Right atrium auricular region (tissue), 2 donors: ENCODE measurements around the gene TMEM169. TPM values are rescaled to one million over a fixed set of nuclear protein-coding genes. Genes with fewer than 3 reads are reported as not detected.

Source experiments
- DNase-seq: peaks from one replicate; pipeline ENCODE4 v3.0.0-alpha.2; 2019; ENCODE audit warnings: low spot score
- H3K27ac ChIP-seq, 2 donors: fragments of 200-600 bp; sonication (generic); 1 replicate in 1 of 2; 2 replicates in 1 of 2; pipeline ENCODE4 v1.5.1; 2016 to 2019
- H3K27me3 ChIP-seq, 2 donors: fragments of 200-600 bp; sonication (generic); one replicate each; pipeline versions ENCODE4 v1.5.1 to v1.6.0; 2017 to 2019
- H3K36me3 ChIP-seq: fragments of 200-600 bp; sonication (generic); one replicate; pipeline ENCODE4 v1.5.1; 2016
- H3K4me1 ChIP-seq, 2 donors: fragments of 200-600 bp; sonication (generic); one replicate each; pipeline versions ENCODE4 v1.5.1 to v1.6.0; 2017 to 2019
- H3K4me3 ChIP-seq, 2 donors: fragments of 200-600 bp; sonication (generic); 1 replicate in 1 of 2; 2 replicates in 1 of 2; pipeline ENCODE4 v1.5.1; 2017 to 2019; ENCODE audit warnings: mild to moderate bottlenecking in 1 of 2, moderate library complexity in 1 of 2
- H3K9me3 ChIP-seq, 2 donors: fragments of 200-600 bp; sonication (generic); one replicate each; pipeline ENCODE4 v1.5.1; 2019
- total RNA-seq, 2 donors: library from RNA; depleted of rRNA; stranded (reverse); fragments of >200 nt; gene quantifications; one replicate each; pipeline ENCODE4 v1.1.0, GENCODE V29; 2016
- TF ChIP-seq, protein P1 (sequence below), 2 donors: fragments of 200-600 bp; sonication (generic); IDR thresholded peaks; one replicate each; pipeline ENCODE4 v1.5.1; 2019; ENCODE audit warnings: antibody characterized with exemption in 2 of 2

Gene TMEM169
- total RNA-seq, 2 donors from 2014 or later, result 0.26 to 0.94 TPM

DNA sequence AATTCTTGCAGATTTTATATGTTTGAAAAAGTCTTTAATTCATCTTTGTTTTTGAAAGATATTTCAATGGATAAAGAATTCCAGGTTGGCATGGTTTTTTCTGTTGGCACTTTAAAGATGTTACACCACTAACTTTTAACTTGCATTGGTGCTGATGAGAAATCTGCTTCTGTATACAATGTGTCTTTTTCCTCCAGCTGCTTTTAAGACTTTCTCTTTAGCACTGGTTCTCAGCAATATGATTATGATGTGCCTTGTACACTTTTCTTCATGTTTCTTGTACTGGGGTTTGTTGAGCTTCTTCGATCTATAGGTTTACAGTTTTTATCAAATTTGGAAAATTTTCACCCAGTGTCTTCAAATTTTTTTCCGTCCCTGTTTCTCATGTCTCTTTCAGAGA, 29.3 kb upstream of the TMEM169 start:
- Histone ChIP-seq H3K36me3 (no peaks in the 10 kb centered on the region), H3K4me1 (no peaks in the 10 kb centered on the region), H3K9me3 (no peaks in the 10 kb centered on the region), H3K4me3 (no peak overlapping the region), H3K27ac (no peak overlapping the region), H3K27me3 (no peaks in the 10 kb centered on the region)
- no peak for DNase-seq
- TF ChIP-seq, protein P1, sequence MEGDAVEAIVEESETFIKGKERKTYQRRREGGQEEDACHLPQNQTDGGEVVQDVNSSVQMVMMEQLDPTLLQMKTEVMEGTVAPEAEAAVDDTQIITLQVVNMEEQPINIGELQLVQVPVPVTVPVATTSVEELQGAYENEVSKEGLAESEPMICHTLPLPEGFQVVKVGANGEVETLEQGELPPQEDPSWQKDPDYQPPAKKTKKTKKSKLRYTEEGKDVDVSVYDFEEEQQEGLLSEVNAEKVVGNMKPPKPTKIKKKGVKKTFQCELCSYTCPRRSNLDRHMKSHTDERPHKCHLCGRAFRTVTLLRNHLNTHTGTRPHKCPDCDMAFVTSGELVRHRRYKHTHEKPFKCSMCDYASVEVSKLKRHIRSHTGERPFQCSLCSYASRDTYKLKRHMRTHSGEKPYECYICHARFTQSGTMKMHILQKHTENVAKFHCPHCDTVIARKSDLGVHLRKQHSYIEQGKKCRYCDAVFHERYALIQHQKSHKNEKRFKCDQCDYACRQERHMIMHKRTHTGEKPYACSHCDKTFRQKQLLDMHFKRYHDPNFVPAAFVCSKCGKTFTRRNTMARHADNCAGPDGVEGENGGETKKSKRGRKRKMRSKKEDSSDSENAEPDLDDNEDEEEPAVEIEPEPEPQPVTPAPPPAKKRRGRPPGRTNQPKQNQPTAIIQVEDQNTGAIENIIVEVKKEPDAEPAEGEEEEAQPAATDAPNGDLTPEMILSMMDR (IDR thresholded peaks at IDR 0.05), result no peak

DNA sequence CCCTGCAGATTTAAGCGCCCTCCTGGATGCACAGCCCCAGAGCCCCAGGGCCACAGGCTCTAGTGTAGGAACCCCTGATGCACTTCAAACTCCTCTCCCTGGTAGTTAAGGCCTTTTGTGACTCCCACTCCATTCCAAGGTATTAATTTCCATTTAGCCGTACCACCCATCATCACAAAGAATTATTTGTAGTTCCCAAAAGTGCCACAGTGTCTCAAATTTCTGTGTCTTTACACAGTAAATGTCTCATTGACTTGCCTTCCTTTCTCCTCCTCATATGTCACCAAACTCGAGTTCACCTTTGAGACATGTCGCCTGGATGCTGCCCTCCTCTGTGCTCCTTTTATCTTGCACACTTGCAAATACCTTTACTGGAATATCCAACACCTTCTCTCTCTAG, 26.0 kb upstream of the TMEM169 start:
- Histone ChIP-seq H3K4me1 (no peaks in the 10 kb centered on the region), H3K4me3 (no peak overlapping the region), H3K27me3 (no peaks in the 10 kb centered on the region), H3K9me3 (no peaks in the 10 kb centered on the region), H3K27ac (no peak overlapping the region), H3K36me3 (no peaks in the 10 kb centered on the region)
- no peak for DNase-seq
- TF ChIP-seq, protein P1 (IDR thresholded peaks at IDR 0.05), result no peak

DNA sequence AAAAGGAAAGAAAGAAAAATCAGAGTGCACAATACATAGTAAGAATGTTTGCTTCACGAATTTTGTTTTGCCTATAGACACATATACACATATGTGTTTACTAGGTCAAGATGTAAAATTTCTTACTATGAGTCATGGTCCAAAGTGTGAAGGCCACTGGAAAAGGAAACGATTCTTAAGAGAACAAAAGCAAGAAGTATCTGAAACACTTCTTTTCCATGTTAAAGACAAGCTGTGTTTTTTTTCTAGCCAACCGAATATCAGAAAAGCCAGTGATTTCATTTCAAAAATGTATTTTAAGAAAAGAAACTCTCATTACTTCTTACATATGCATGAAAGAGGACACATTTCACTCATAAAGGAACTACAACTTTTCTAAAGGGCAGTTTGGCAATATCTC, 25.0 kb upstream of the TMEM169 start:
- no peak for DNase-seq
- no peaks in the 10 kb centered on the region for H3K4me1 ChIP-seq
- H3K36me3 ChIP-seq, result no peaks in the 10 kb centered on the region
- H3K4me3 ChIP-seq, result no peak overlapping the region
- no peaks in the 10 kb centered on the region for H3K27me3 ChIP-seq
- no peaks in the 10 kb centered on the region for H3K9me3 ChIP-seq
- no peak overlapping the region for H3K27ac ChIP-seq
- TF ChIP-seq, protein P1 (IDR thresholded peaks at IDR 0.05), result no peak

DNA sequence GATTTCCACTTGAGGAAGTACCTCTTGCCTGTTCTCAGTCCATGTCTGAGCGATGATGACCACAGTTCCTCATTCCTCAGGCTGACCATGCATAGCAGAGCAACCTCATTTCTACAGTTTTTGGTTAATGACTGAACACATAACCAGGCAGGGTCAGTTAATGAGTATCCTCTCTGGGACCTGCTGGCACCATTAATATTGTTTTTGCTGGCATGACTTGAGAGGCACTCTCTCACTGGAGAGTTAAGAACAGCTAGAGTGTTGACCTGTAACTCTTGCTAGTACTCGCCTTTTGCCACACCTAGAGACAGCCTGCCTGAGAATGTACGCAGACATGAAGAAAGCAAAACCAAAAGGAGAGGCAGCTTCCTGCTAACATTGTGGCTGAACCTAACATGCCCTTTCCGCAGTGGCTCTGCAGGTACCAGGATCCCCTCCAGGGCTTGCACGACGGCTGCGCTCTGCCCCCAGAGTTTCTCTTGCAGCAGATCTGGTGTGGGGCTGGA, 24.0 kb upstream of the TMEM169 start:
- Histone ChIP-seq H3K4me3 (no peak overlapping the region), H3K9me3 (no peaks in the 10 kb centered on the region), H3K27me3 (no peaks in the 10 kb centered on the region), H3K4me1 (no peaks in the 10 kb centered on the region), H3K36me3 (no peaks in the 10 kb centered on the region), H3K27ac (no peak overlapping the region)
- no peak for DNase-seq
- TF ChIP-seq, protein P1 (IDR thresholded peaks at IDR 0.05), result no peak

DNA sequence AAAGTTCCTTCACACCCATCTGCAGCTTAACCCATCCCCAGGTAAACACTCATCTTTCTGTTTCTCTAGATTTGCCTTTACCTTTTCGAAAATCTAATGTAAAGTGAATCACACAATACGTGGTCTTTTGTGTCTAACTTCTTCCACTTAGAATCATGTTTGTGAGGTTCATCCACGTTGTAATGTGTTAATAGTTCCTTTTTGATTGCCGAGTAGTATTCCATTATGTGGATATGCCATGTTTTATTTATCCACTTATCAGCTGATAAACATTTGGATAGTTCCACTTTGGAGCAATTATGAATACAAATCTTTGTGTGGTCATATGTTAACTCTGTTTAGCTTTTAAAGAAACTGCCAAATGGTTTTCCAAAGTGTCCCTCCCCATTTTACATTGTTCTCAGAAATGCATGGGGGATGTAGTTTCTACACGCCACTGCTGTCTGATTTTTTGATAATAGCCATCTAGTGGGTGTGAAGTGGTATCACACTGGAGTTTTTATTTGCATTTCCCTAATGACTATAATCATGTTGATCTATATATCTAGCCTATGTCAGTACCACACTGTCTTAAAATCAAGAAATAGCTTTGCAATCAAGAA, 22.4 kb upstream of the TMEM169 start:
- no peaks in the 10 kb centered on the region for H3K4me1 ChIP-seq
- H3K36me3 ChIP-seq, result peaks cover 4% of the 10 kb centered on the region
- H3K9me3 ChIP-seq, result no peaks in the 10 kb centered on the region
- TF ChIP-seq, protein P1 (IDR thresholded peaks at IDR 0.05), result no peak
- no peak for DNase-seq
- no peak overlapping the region for H3K27ac ChIP-seq
- H3K4me3 ChIP-seq, result no peak overlapping the region
- H3K27me3 ChIP-seq, result no peaks in the 10 kb centered on the region
